PFSK-1 (cell line): ENCODE measurements around the gene SLC35F1.

Source experiments
- FOXP2 ChIP-seq: optimal IDR thresholded peaks from 2 replicates; pipeline ENCODE3; 2011; ENCODE audit warnings: borderline replicate concordance, control low read depth, inconsistent platforms; ENCODE audit not compliant: insufficient read depth; ENCODE audit errors: extremely low read length, extremely low read depth
- POLR2AphosphoS5 ChIP-seq: IDR thresholded peaks from 2 replicates; pipeline ENCODE4 v1.6.1; 2012; ENCODE audit warnings: low read depth, mild to moderate bottlenecking, control low read depth, low read length, moderate library complexity
- REST ChIP-seq, 2 experiments: IDR thresholded peaks; 2 replicates each; pipeline versions ENCODE4 v1.6.1 to v1.8.0; 2011 to 2012; ENCODE audit warnings: low read depth in 2 of 2, low read length in 2 of 2, control low read depth in 1 of 2, inconsistent platforms in 1 of 2, mild to moderate bottlenecking in 1 of 2, moderate library complexity in 1 of 2; ENCODE audit not compliant: insufficient read depth in 1 of 2
- SIN3A ChIP-seq: IDR thresholded peaks from 2 replicates; pipeline ENCODE4 v1.6.1; 2012; ENCODE audit warnings: mild to moderate bottlenecking, low read length, moderate library complexity, borderline replicate concordance; ENCODE audit not compliant: insufficient read depth
- TAF1 ChIP-seq: IDR thresholded peaks from 2 replicates; pipeline ENCODE4 v1.6.1; 2012; ENCODE audit warnings: low read length, control low read depth, borderline replicate concordance; ENCODE audit not compliant: insufficient read depth

Gene SLC35F1

DNA sequence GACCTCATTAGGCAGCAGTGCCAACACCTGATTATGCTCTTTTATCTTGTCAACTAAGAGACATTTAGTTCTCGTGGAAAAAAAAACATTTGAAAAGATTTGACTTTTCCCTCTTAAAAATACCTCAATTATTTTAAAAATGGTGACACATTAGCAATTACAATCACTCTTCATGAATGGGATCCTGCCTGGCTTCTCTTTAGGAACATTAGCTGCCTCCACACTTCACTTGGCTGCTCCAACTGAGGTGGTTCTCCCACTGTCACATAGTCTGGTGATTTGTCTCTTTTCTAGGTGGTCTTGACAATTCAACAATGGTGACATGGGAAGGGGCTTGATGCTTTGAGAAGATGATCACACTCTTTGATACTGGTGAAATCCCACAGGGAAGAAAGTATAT lies 26.2 kb upstream of the SLC35F1 start:
- TF ChIP-seq REST (IDR thresholded peaks at IDR 0.05; ENCODE audit: insufficient read depth in 1 of 2, low read depth in 2 of 2, low read length in 2 of 2), result no peak
- no peak for TF ChIP-seq FOXP2

GRCh38 chr6:117890172-117890571 lies 16.9 kb upstream of the SLC35F1 start:
- TF ChIP-seq REST (IDR thresholded peaks at IDR 0.05; ENCODE audit: insufficient read depth in 1 of 2, low read depth in 2 of 2, low read length in 2 of 2) (no peak), FOXP2 (no peak), POLR2AphosphoS5 (no peak), TAF1 (no peak), SIN3A (no peak)

- no peak for TF ChIP-seq SIN3A
- no peak for TF ChIP-seq TAF1
- no peak for TF ChIP-seq FOXP2
- peak; percentile 86 to 93; a peak in 3 of 4 replicates for TF ChIP-seq REST (IDR thresholded peaks at IDR 0.05; ENCODE audit: insufficient read depth in 1 of 2, low read depth in 2 of 2, low read length in 2 of 2)
- TF ChIP-seq POLR2AphosphoS5, result no peak
Observed at GRCh38 chr6:117906507-117906957, 532 bp upstream of the SLC35F1 start.

- TF ChIP-seq TAF1, result no peak
- TF ChIP-seq SIN3A, result no peak
- no peak for TF ChIP-seq REST (IDR thresholded peaks at IDR 0.05; ENCODE audit: insufficient read depth in 1 of 2, low read depth in 2 of 2, low read length in 2 of 2)
- TF ChIP-seq FOXP2, result no peak
- no peak for TF ChIP-seq POLR2AphosphoS5
Observed at GRCh38 chr6:117907601-117908245, 659 bp downstream of the SLC35F1 start.

GRCh38 chr6:117908246-117909068 lies 1.4 kb downstream of the SLC35F1 start:
- TF ChIP-seq SIN3A (no peak), FOXP2 (no peak), REST (IDR thresholded peaks at IDR 0.05; ENCODE audit: insufficient read depth in 1 of 2, low read depth in 2 of 2, low read length in 2 of 2) (no peak), TAF1 (no peak), POLR2AphosphoS5 (no peak)
